Ectodermal cell (in vitro differentiated cells): ENCODE data around the gene SAFB.

ENCODE experiments used
- H3K27ac ChIP-seq: 2 replicates; pipeline ENCODE4 v1.7.0; 2013; ENCODE audit warnings: mild to moderate bottlenecking, low read depth, low read length; ENCODE audit not compliant: insufficient read depth, poor library complexity, severe bottlenecking
- H3K27me3 ChIP-seq: 2 replicates; pipeline ENCODE4 v1.7.0; 2013; ENCODE audit warnings: mild to moderate bottlenecking, low read length; ENCODE audit not compliant: insufficient read depth, control insufficient read depth, poor library complexity, severe bottlenecking
- H3K36me3 ChIP-seq: one replicate; pipeline ENCODE4 v1.7.0; 2013; ENCODE audit warnings: low read length; ENCODE audit not compliant: control insufficient read depth, insufficient read depth
- H3K4me1 ChIP-seq: one replicate; pipeline ENCODE4 v1.7.0; 2013; ENCODE audit warnings: low read length; ENCODE audit not compliant: control insufficient read depth, insufficient read depth
- H3K4me3 ChIP-seq: 2 replicates; pipeline ENCODE4 v1.7.0; 2013; ENCODE audit warnings: low read depth, low read length, control low read depth; ENCODE audit not compliant: insufficient read depth
- H3K9me3 ChIP-seq: 2 replicates; pipeline ENCODE4 v1.7.0; 2013; ENCODE audit warnings: mild to moderate bottlenecking, low read length, moderate library complexity; ENCODE audit not compliant: control insufficient read depth
- WGBS, 2 experiments: methylation state at CpG; one replicate each; pipeline ENCODE4 v1.1.7; 2013; ENCODE audit warnings: missing lambda C conversion rate in 2 of 2; 5-methylcytosine and 5-hydroxymethylcytosine counted together

The SAFB gene

GRCh38 chr19:5663904-5664303 is 41.0 kb downstream of the SAFB start:
- Histone ChIP-seq H3K36me3 (peaks cover 82% of the 10 kb centered on the region), H3K4me1 (peaks cover 5% of the 10 kb centered on the region), H3K9me3 (no peaks in the 10 kb centered on the region), H3K27me3 (no peaks in the 10 kb centered on the region), H3K27ac (no peak overlapping the region), H3K4me3 (no peak overlapping the region)
- 96% methylated on average over 17 of the region's 17 CpGs for WGBS, 2 experiments

- 92 to 95% methylated on average over 2 of the region's 2 CpGs for WGBS, 2 experiments
- H3K9me3 ChIP-seq = no peaks in the 10 kb centered on the region
- H3K27me3 ChIP-seq = no peaks in the 10 kb centered on the region
- H3K27ac ChIP-seq = no peak overlapping the region
- no peak overlapping the region for H3K4me3 ChIP-seq
- peaks cover 86% of the 10 kb centered on the region for H3K36me3 ChIP-seq
- H3K4me1 ChIP-seq = peaks cover 5% of the 10 kb centered on the region
Observed at GRCh38 chr19:5664515-5664914, 41.6 kb downstream of the SAFB start.

GRCh38 chr19:5665781-5666513 is 43.1 kb downstream of the SAFB start:
- no peak overlapping the region for H3K4me3 ChIP-seq
- H3K27ac ChIP-seq = no peak overlapping the region
- WGBS, 2 experiments = 93 to 94% methylated on average over 10 of the region's 10 CpGs
- H3K4me1 ChIP-seq = peaks cover 5% of the 10 kb centered on the region
- no peaks in the 10 kb centered on the region for H3K9me3 ChIP-seq
- H3K27me3 ChIP-seq = no peaks in the 10 kb centered on the region
- H3K36me3 ChIP-seq = peaks cover 79% of the 10 kb centered on the region

- H3K27me3 ChIP-seq = no peaks in the 10 kb centered on the region
- 94 to 96% methylated on average over 26 of the region's 26 CpGs for WGBS, 2 experiments
- no peak overlapping the region for H3K4me3 ChIP-seq
- peaks cover 5% of the 10 kb centered on the region for H3K4me1 ChIP-seq
- H3K27ac ChIP-seq = no peak overlapping the region
- peaks cover 76% of the 10 kb centered on the region for H3K36me3 ChIP-seq
- no peaks in the 10 kb centered on the region for H3K9me3 ChIP-seq
Observed at GRCh38 chr19:5666921-5667610, 44.2 kb downstream of the SAFB start.

GRCh38 chr19:5667751-5668271 is 44.9 kb downstream of the SAFB start:
- Histone ChIP-seq H3K4me1 (peaks cover 5% of the 10 kb centered on the region), H3K36me3 (peaks cover 71% of the 10 kb centered on the region), H3K27me3 (no peaks in the 10 kb centered on the region), H3K4me3 (no peak overlapping the region), H3K9me3 (no peaks in the 10 kb centered on the region), H3K27ac (peak overlapping the region; percentile 40)
- 88% methylated on average over 22 of the region's 22 CpGs for WGBS, 2 experiments

- Histone ChIP-seq H3K4me1 (peaks cover 5% of the 10 kb centered on the region), H3K27me3 (no peaks in the 10 kb centered on the region), H3K36me3 (peaks cover 58% of the 10 kb centered on the region), H3K27ac (no peak overlapping the region), H3K9me3 (no peaks in the 10 kb centered on the region), H3K4me3 (no peak overlapping the region)
- 91 to 92% methylated on average over 11 of the region's 11 CpGs for WGBS, 2 experiments
Observed at GRCh38 chr19:5669212-5669611, 46.3 kb downstream of the SAFB start.

GRCh38 chr19:5671600-5671999 is 48.7 kb downstream of the SAFB start:
- Histone ChIP-seq H3K27ac (no peak overlapping the region), H3K4me3 (no peak overlapping the region), H3K4me1 (peaks cover 5% of the 10 kb centered on the region), H3K9me3 (no peaks in the 10 kb centered on the region), H3K36me3 (peaks cover 35% of the 10 kb centered on the region), H3K27me3 (no peaks in the 10 kb centered on the region)
- 94% methylated on average over 7 of the region's 7 CpGs for WGBS, 2 experiments

GRCh38 chr19:5672708-5673459 is 50.0 kb downstream of the SAFB start:
- no peak overlapping the region for H3K4me3 ChIP-seq
- peaks cover 22% of the 10 kb centered on the region for H3K36me3 ChIP-seq
- H3K9me3 ChIP-seq = no peaks in the 10 kb centered on the region
- peaks cover under 1% of the 10 kb centered on the region for H3K4me1 ChIP-seq
- no peaks in the 10 kb centered on the region for H3K27me3 ChIP-seq
- 94 to 96% methylated on average over 13 of the region's 13 CpGs for WGBS, 2 experiments
- no peak overlapping the region for H3K27ac ChIP-seq

- H3K4me1 ChIP-seq = no peaks in the 10 kb centered on the region
- no peaks in the 10 kb centered on the region for H3K9me3 ChIP-seq
- no peak overlapping the region for H3K27ac ChIP-seq
- no peak overlapping the region for H3K4me3 ChIP-seq
- peaks cover 22% of the 10 kb centered on the region for H3K36me3 ChIP-seq
- no peaks in the 10 kb centered on the region for H3K27me3 ChIP-seq
- 96 to 97% methylated on average over 1 of the region's 1 CpG for WGBS, 2 experiments
Observed at GRCh38 chr19:5673752-5674151, 50.9 kb downstream of the SAFB start.

- Histone ChIP-seq H3K4me1 (no peaks in the 10 kb centered on the region), H3K36me3 (peaks cover 12% of the 10 kb centered on the region), H3K27ac (no peak overlapping the region), H3K4me3 (no peak overlapping the region), H3K9me3 (no peaks in the 10 kb centered on the region), H3K27me3 (no peaks in the 10 kb centered on the region)
- 89 to 94% methylated on average over 5 of the region's 5 CpGs for WGBS, 2 experiments
Observed at GRCh38 chr19:5674714-5675113, 51.8 kb downstream of the SAFB start.
